GM19324 (cell line): ENCODE results near the gene INPP5A.
"Not testable (repeated sequence)": the region's sequence is repeated elsewhere in the genome, so short reads cannot be mapped to it uniquely, and the experiment has no call there.

Source experiments
- ATAC-seq: cut with Tn5 transposase; IDR thresholded peaks from one replicate; pipeline ENCODE4 v1.9.1; 2021; ENCODE audit warnings: mild to moderate bottlenecking, moderate library complexity; ENCODE audit not compliant: unreplicated experiment, low FRiP score

Gene INPP5A

DNA sequence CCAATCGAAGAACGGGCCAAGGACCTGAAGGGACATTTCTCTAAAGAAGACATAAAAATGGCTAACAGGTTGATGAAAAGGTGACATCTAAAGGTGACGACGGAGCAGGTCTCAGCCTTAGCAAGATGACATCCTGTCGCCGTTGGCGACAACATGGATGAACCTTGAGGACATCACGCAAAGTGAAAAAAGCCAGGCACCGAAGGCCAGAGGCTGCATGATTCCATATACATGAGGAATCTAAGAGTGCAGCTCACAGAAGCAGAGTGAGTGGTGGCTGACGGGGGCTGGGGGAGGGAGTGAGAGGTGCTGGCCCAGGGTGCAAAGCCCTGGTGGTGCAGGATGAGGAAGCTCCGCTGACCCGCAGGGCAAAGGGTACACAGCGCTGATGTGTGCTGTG, 282.5 kb downstream of the INPP5A start:
- no peak for ATAC-seq

DNA sequence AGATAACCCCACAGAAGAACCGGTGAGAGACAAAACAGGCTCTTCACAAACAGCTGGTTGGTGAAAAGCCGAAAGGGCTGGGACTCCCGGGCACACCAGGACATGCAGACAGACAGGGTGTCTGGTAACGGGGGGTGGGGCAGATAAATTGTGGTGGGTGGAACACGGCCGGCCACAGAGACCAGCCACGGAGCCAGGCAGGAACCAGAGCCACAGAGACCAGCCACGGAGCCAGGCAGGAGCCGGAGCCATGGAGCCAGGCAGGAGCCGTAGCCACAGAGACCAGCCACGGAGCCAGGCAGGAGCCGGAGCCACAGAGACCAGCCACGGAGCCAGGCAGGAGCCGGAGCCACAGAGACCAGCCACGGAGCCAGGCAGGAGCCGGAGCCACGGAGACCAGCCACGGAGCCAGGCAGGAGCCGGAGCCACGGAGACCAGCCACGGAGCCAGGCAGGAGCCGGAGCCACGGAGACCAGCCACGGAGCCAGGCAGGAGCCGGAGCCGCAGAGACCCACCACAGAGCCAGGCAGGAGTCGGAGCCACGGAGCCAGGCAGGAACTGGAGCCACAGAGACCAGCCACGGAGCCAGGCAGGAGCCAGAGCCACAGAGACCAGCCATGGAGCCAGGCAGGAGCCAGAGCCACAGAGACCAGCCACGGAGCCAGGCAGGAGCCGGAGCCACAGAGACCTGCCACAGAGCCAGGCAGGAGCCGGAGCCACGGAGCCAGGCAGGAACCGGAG, 288.4 kb downstream of the INPP5A start:
- ATAC-seq, result not testable (repeated sequence)

DNA sequence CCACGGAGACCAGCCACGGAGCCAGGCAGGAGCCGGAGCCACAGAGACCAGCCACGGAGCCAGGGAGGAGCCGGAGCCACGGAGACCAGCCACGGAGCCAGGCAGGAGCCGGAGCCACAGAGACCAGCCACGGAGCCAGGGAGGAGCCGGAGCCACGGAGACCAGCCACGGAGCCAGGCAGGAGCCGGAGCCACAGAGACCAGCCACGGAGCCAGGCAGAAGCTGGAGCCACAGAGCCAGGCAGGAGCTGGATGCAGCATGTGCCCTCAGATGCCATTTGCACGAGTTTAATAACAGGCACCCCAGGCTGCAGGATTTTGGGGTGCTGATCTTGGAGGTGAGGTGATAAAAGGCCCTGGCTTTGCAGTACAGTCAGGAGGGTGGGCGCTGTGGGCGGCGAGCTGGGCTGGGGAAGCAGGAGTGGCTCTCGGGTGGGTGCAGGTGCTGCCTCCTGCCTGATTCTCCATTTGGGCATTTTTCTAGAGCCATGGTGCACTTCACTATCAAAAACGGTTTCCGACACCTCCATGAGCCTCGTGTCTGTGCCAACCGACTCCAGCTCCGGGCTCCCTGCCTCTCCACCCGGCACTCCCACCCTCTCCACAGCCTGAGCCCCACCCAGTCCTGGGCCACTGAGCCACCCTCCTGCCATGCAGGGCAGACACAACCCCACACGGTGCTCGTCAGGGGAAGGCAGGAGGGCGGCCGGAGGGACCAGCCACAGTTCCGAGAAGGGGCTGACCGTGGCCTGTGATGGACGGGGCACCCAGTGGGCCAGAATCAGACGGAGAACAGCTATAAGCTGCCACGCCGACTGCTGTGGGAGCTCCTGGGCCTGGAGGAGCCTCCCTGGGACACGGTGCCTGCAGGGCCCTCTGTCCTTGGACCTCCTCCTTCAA, 289.2 kb downstream of the INPP5A start:
- no peak for ATAC-seq

DNA sequence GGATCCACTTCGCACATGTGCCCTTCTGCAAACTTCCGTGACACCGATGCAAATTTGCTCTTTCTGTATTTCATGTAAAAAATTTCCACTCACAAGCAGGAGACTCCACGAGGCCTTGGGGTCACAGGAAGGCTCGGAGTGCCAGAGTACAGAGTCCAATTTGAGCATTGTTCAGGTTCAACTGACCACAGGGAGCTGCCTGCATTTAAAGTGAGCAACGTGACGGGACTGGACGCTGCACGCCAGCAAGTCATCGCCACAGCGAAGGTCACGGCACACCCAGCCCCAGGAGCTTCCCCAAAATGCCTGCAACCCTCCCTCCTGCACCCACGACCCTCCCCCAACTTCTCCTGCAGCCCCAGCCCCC, 289.8 kb downstream of the INPP5A start:
- no peak for ATAC-seq

DNA sequence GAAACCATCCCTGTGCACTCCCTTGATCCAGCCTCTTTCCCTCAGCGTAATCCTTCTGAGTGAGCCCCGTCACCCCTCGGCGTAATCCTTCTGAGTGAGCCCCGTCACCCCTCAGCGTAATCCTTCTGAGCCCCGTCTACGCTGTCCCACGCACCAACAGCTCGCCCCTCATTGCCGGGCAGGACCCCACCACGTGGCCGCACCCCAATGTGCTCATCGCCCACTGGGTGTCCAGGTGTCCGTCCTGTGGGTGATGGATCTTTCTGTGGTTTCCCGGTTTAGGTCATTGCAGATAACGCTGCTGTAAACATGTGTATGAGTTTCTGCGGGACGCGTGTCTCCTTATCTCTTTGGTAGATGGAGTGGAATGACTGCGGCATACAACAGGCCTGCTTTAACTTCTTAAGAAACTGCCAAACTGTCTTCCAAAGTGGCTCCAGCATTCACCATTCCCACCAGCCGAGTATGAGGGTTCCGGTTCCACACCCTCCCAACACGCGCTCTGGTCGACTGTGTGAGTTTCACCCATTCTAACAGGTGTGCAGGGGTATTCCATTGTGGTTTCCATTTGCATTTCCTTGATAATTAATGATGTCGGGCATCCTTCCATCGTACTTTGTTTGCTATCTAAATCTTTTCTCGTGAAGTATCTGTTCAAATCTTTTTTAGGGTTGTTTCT, 290.4 kb downstream of the INPP5A start:
- no peak for ATAC-seq

DNA sequence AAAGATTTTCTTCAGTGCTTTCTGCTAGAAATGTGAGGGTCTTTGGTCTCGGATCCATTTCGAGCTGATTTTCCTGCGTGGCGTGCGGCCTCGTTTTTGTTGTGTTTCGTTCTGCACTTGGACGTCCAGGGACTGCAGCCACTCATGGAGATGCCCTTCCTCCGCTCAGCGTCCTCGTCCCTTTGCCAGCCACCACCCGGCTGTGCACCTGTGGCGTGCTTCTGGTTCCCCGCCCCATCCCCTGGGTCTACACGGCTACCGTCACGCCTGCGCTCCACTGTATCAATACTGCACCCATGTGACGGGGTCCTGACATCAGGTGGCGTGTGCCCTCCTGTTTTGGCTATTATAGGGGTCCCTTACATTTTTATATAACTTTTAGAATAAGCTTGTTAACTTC, 291.1 kb downstream of the INPP5A start:
- ATAC-seq, result no peak

DNA sequence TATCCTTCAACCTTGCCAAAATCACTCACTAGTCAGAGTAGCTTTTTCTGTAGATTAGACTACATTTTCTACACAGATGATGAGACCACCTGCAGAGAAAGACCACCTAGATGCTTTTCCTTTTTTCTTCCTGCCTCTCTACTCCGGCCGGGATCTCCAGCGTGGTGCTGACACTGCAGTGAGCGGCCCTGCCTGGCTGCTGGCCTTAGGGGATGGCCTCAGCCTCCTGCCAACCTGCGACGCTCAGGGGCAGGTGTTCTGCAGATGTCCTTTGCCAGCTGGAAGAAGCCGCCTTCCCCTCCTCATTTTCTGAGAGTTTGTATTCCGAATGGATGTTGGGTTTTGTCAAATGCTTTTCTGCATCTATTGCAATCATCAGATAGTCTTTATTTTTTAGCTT, 291.8 kb downstream of the INPP5A start:
- ATAC-seq, result no peak

DNA sequence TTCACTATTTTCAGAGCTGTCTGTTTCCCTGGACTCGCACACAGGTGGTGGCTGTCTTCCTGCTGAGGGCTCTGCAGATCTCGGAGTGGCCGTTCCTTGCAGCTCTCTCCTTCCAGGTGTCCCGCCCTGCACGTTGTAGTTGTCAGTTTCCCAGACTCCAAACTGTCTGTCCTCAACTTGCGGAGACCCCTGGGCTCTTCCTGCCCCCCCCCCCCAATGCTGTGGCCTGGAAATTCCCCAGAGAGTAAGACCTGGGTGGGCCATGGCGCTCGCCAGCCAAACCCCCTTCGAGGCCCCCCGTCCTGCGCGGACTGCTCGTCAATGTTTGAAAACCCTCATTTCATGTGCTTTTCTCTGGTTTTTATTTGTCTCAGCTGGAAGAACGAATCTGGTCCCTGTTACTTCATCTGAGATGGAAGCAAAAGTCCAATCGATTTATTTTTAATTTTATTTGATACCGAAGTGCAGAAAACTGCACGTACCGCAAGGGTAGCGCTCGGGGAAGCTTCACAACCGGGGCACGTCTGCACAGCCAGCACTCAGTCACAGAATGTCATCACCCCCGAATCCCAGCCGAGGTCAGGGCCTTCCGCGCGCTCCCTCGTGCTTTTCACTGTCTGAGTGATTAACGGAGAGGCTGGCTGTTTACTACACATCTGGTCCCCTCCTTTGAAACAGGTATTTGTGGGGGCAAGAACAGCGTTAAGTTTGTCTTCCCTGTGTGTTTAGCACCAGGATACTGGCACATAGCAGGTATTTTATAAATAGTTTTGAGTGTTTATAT, 294.8 kb downstream of the INPP5A start:
- ATAC-seq, result no peak
